LNCAP (cell line): ENCODE data around the gene SPPL3.

ENCODE experiments used
- TF ChIP-seq, protein P1 (sequence below): fragments of 450-650 bp; IDR thresholded peaks from 2 replicates; pipeline ENCODE4 v1.5.1; 2017; ENCODE audit warnings: mild to moderate bottlenecking

Gene SPPL3, protein sequence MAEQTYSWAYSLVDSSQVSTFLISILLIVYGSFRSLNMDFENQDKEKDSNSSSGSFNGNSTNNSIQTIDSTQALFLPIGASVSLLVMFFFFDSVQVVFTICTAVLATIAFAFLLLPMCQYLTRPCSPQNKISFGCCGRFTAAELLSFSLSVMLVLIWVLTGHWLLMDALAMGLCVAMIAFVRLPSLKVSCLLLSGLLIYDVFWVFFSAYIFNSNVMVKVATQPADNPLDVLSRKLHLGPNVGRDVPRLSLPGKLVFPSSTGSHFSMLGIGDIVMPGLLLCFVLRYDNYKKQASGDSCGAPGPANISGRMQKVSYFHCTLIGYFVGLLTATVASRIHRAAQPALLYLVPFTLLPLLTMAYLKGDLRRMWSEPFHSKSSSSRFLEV

DNA sequence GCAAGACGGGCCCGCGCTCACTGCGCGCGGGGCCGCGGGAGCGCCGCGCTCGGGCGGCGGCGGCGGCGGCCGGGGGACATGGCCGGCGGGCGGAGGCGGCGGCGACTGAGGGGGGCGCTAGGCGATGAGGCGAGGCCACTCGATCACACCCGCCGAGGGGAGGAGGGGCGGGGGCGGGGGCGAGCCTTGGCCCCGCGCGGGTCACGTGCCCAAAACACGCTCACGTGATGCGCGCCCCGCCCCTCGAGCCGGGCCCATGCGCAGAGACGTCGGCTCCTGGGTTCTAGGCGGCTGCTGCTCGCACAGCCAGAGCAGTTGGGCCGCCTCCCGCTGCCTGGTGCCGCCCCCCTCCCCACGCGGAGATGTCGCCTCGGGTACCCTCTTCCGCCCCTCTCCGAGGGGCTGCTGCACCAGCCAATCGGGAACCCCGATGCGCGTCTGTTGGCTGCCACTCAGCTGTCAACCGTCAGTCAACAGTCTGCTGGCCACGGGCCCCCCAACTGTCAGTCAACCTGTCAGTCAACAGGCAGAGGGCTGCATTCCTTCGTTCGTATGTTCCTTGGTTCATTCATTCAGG, at the start of gene SPPL3:
SPPL3 (minus strand) TSS at position 162 of the 577 bp plus-strand sequence. CDS start 491 bp downstream, outside the sequence.
- TF ChIP-seq, protein P1, sequence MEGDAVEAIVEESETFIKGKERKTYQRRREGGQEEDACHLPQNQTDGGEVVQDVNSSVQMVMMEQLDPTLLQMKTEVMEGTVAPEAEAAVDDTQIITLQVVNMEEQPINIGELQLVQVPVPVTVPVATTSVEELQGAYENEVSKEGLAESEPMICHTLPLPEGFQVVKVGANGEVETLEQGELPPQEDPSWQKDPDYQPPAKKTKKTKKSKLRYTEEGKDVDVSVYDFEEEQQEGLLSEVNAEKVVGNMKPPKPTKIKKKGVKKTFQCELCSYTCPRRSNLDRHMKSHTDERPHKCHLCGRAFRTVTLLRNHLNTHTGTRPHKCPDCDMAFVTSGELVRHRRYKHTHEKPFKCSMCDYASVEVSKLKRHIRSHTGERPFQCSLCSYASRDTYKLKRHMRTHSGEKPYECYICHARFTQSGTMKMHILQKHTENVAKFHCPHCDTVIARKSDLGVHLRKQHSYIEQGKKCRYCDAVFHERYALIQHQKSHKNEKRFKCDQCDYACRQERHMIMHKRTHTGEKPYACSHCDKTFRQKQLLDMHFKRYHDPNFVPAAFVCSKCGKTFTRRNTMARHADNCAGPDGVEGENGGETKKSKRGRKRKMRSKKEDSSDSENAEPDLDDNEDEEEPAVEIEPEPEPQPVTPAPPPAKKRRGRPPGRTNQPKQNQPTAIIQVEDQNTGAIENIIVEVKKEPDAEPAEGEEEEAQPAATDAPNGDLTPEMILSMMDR, result peak; percentile 27; the same call in 1 of the 2 replicates

DNA sequence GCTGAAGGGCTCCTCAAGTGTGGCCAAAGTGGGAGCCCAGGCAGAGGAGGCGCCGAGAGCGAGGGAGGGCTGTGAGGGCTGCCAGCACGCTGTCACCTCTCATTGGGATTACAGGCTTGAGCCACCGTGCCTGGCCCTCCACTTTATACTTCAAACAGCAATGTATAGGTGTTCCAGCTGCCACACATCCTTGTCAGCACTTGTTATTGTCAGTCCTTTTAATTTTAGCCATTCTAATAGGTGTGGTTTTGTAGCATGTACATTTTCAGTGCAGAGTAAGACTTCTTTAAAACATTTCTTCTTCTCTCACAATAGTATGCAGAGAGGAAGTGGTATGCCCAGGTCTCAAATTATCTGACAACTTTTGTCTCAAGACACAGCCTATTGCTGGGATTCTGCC, 46.6 kb upstream of the SPPL3 start:
- TF ChIP-seq, protein P1, result no peak

DNA sequence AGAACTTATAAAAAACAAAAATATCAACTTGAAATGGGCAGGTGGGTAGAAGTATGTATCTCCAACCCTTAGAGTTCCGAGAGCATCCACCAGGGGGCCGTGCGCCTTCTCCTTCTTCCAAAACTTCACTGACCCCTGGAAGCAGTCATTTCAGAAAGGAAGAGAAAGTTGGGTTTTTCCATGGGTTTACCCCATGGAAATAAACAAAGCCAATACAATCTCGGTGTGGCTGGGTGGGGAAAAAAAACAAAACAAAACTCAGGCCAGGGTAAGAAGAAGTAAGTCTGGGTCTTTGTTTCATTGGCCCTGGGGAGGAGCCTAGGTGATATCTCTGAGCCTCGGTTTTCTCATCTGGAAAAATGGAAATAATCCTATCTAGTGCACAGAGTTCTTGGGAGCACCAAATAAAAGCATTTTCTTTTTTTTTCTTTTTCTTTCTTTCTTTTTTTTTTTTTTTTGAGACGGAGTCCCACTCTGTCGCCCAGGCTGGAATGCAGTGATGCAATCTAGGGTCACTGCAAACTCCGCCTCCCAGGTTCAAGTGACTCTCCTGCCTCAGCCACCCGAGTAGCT, 40.6 kb upstream of the SPPL3 start:
- TF ChIP-seq, protein P1, result peak; percentile 65

DNA sequence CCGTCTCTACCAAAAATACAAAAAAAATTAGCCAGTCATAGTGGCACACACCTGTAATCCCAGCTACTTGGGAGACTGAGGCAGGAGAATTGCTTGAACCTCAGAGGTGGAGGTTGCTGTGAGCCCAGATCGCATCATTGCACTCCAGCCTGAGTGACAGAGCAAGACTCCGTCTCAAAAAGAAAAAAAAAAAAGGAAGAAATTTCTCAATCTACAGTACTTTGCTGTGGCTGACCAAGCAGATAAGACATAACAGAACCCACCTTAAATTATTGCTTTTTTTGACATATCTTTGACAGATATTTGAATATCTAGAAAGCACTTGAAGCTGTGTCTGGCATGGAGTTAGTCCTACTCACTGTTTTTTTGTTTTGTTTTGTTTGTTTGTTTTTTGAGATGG, 39.3 kb upstream of the SPPL3 start:
- TF ChIP-seq, protein P1, result no peak

DNA sequence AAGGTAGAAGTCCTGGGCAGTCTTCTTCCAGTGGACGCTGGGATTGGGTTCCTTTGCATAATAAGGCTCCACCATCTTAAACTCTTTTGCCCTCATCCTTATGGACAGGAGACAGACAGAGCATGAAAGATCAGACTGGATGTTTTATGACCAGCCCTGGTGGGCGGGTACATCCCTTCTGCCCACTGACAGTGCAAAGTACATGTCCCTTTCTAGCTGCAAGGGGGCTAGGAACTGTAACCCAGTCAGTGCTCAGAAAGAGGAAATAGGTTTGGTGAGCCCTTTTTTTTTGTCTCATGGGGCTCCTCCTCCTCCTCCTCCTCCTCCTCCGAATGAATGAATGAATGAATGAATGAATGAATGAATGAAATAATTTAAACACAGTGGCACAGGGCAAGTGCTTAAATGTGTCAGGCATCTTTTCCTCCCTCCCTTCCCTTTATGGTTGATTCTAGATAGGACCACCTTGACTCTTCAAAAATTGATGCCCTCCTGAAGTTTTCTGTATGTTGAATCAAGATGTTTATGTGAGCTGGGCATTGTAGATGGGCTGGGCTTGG, 37.8 kb upstream of the SPPL3 start:
- TF ChIP-seq, protein P1, result no peak

DNA sequence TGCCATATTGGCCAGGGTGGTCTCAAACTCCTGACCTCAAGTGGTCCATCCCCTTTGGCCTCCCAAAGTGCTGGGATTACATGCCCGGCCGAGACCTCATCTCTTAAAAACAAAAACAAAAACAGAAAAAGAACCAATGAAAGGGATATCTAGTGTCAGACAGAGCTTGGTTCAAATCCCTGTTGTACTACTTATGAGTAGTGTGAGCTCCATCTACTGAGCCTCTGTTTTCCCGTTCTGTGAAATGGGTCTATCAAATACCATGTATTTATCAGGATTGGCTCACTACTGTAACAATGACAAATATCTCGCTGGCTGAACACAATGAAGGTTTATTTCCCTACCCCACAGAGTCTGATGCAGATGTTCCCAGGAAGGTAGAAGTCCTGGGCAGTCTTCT, 37.3 kb upstream of the SPPL3 start:
- TF ChIP-seq, protein P1, result no peak

DNA sequence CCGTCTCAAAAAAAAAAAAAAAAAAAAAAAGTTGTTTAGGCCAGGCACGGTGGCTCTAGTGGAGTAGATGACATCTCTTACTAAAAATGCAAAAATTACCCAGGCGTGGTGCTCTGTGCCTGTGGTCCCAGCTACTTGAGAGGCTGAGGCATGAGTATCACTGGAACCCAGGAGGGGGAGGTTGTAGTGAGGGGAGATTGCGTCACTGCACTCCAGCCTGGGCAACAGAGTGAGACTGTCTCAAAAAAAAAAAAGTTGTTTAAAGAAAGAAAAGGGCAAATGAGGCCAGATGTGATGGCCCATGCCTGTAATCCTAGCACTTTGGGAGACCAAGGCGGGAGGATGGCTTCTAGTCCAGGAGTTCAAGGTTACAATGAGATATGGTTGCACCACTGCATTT, 36.6 kb upstream of the SPPL3 start:
- TF ChIP-seq, protein P1, result no peak
